Cardiac fibroblast (primary cell): ENCODE results near the gene RFPL2.
"Not testable (repeated sequence)": the region's sequence is repeated elsewhere in the genome, so short reads cannot be mapped to it uniquely, and the experiment has no call there.

Experiments
- DNase-seq, 2 donors: peaks; one replicate each; pipeline versions ENCODE4 v3.0.0 to v3.0.0-alpha.2; 2010; ENCODE audit warnings: low read depth in 2 of 2
- H3K4me3 ChIP-seq, 2 donors: replicated peaks in 1 of 2; 1 replicate in 1 of 2; 2 replicates in 1 of 2; pipeline ENCODE4 v1.5.1; 2011; ENCODE audit warnings: low read depth in 2 of 2, low read length in 2 of 2, mild to moderate bottlenecking in 2 of 2, moderate library complexity in 1 of 2
- CTCF ChIP-seq: IDR thresholded peaks from one replicate; pipeline ENCODE4 v1.5.1; 2011; ENCODE audit warnings: low read depth, mild to moderate bottlenecking, low read length, inconsistent platforms

Gene RFPL2

GRCh38 chr22:32202539-32203180 is 2.2 kb downstream of the RFPL2 start:
- DNase-seq: peak; percentile 45 to 46
- H3K4me3 ChIP-seq: no peak overlapping the region
- TF ChIP-seq CTCF: peak; percentile 50

GRCh38 chr22:32202161-32202538 is 2.7 kb downstream of the RFPL2 start:
- DNase-seq: no peak
- no peak overlapping the region for H3K4me3 ChIP-seq

GRCh38 chr22:32200752-32201151 is 4.1 kb downstream of the RFPL2 start:
- TF ChIP-seq CTCF: no peak
- no peak overlapping the region for H3K4me3 ChIP-seq
- no peak for DNase-seq

More at GRCh38 chr22:32202161-32202538, 2.7 kb downstream of the RFPL2 start:
- TF ChIP-seq CTCF: no peak

- no peak for TF ChIP-seq CTCF
- no peak for DNase-seq
- H3K4me3 ChIP-seq: no peak overlapping the region
These were observed 4.9 kb downstream of the RFPL2 start for GRCh38 chr22:32199961-32200360.

- no peak for DNase-seq
- no peak overlapping the region for H3K4me3 ChIP-seq
- no peak for TF ChIP-seq CTCF
These were observed 5.5 kb downstream of the RFPL2 start for GRCh38 chr22:32199341-32199740.

GRCh38 chr22:32197553-32198226 is 7.2 kb downstream of the RFPL2 start:
- DNase-seq, H3K4me3 ChIP-seq: not testable (repeated sequence)

GRCh38 chr22:32195900-32196299 is 9.0 kb downstream of the RFPL2 start:
- H3K4me3 ChIP-seq, DNase-seq: not testable (repeated sequence)

GRCh38 chr22:32193346-32193745 is 11.5 kb downstream of the RFPL2 start:
- not testable (repeated sequence) for H3K4me3 ChIP-seq, DNase-seq

GRCh38 chr22:32191021-32191420 is 13.9 kb downstream of the RFPL2 start:
- H3K4me3 ChIP-seq, DNase-seq: not testable (repeated sequence)
